ENCODE measurements around the gene DYNC1I1.

DYNC1I1 gene

DNA sequence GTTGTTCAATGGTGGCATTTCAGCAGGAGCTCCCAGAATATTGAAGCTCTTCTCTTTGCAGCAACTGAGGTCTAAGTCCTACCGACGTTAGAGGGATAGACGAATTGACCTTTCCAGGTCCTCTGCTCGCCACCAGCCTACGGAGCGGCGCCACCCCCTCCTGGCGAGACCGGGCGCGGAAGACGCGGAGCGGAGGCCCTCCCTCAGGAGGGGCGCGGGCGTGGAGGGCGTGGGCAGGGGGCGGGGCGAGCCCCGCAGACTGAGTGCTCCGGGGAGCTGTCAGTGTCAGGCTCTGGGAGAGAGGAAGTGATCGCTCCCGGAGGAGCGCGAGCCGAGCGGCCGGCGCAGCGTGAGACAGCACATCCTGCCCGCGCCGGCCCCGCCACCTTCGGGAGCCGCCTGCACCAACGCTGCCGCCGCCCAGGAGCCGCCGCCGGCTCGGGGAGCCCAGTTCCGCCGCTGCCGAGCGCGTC lies at the start of gene DYNC1I1:
DYNC1I1 (plus strand) TSS at position 257 of the 473 bp plus-strand sequence. CDS start 32,176 bp downstream, outside the sequence.
- TF ChIP-seq GATA3 (IDR thresholded peaks at IDR 0.05; ENCODE audit: low read depth, low read length), result no peak

DNA sequence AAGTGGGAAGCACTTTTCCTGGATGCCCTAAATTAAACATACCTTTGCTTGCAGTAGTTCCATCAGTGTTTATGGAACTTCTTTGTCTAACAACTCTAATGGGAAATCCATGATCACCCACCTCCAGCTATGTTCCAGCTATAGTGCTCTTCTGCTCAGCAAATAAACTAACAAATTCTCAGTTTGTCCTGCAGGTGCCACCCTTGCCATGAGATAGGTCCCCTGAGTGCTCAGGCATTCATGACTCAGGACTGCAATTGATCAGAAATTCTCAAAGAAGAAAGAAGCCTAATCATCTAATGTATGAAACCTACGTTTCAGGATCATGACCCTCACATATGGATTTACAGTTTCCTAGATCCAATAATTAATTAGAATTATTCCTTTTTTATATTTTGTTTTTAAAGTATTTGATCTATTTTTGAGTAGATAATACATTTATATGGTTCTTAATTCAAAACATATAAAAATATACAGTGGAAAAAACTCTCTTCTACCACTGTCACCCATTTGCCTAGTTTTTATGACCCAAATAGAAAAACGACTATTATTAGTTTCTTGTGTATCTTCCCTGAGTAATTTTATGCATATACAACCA lies 48.7 kb upstream of the DYNC1I1 start:
- TF ChIP-seq GATA2 (IDR thresholded peaks at IDR 0.05; ENCODE audit: low read depth, low read length) (no peak), GATA3 (IDR thresholded peaks at IDR 0.05; ENCODE audit: low read depth, low read length) (no peak)

DNA sequence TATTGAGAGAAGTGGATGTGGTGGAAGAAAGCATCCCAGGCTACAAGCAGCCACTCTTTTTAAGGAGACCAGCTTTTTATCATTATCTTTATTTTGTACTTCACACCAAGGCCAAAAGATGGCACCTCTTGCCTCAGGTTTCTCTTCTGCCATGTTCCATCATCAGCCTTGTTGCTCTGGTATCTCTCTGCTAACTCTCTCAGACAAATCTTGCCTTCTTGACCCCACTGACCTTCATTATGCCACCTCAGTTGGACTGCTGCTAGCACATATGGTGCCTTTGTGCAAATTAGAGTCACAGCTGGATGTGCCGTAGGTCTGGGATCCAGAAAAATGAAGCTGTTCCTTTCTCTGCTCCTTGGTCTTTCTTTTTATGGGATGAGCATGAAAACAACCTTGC lies 47.1 kb upstream of the DYNC1I1 start:
- TF ChIP-seq GATA3 (IDR thresholded peaks at IDR 0.05; ENCODE audit: low read depth, low read length) (no peak), GATA2 (IDR thresholded peaks at IDR 0.05; ENCODE audit: low read depth, low read length) (no peak)

DNA sequence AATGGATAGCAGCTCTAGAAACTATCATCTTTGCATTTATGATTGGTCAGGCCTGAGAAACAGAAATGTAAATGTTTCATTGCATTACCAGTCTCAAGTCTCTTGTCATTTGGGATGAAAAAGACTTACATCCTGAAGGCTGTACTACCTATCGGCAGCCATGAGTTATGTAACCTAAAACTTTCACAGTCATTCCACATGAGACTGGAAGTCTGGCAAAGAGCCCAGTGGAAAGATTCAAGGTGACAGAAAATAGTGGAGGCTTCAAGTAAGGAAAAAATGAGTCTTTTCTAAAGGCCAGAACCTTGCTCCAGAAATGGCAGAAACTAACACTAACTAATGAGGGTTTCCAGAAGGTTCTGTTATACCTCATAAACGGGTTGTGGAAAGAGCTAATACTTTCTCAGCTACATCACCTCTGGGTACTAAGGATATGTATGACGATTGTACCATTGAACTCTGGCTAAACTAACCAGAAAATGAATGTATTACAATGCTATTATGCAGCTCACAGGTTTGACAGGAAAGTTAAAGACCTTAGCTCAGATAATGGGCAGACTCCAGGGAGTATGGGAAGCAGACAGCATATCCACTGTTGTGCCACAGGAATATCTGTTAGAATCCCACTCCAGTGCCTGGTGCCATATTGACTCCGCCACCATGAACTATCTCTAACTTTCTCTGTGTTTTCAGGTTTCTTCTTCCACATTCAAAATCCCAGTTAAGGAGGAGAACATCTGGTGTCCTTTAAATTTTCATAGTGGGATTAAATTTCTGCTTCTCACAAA lies 41.7 kb upstream of the DYNC1I1 start:
- no peak for TF ChIP-seq GATA2 (IDR thresholded peaks at IDR 0.05; ENCODE audit: low read depth, low read length)
- TF ChIP-seq GATA3 (IDR thresholded peaks at IDR 0.05; ENCODE audit: low read depth, low read length), result no peak

DNA sequence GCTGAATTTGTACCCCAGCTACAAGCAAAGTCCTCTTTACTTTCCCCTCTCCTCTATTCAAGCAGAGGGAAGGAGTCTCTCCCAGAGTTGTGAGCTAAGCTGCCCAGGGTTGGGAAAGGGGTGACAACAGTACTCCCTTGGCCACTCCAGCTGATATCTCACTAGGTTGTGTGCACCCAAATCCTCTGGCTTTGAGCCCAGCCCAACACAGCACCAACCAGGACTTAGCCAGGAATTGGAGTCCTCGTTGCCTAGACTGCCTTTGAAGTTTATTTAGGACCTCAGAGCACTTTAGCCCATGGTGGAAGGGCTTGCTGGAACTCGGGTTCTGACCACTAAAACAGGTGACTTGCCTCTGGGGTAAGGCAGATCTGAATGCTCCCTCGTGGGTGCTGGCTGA lies 35.7 kb upstream of the DYNC1I1 start:
- no peak for TF ChIP-seq GATA2 (IDR thresholded peaks at IDR 0.05; ENCODE audit: low read depth, low read length)
- no peak for TF ChIP-seq GATA3 (IDR thresholded peaks at IDR 0.05; ENCODE audit: low read depth, low read length)

DNA sequence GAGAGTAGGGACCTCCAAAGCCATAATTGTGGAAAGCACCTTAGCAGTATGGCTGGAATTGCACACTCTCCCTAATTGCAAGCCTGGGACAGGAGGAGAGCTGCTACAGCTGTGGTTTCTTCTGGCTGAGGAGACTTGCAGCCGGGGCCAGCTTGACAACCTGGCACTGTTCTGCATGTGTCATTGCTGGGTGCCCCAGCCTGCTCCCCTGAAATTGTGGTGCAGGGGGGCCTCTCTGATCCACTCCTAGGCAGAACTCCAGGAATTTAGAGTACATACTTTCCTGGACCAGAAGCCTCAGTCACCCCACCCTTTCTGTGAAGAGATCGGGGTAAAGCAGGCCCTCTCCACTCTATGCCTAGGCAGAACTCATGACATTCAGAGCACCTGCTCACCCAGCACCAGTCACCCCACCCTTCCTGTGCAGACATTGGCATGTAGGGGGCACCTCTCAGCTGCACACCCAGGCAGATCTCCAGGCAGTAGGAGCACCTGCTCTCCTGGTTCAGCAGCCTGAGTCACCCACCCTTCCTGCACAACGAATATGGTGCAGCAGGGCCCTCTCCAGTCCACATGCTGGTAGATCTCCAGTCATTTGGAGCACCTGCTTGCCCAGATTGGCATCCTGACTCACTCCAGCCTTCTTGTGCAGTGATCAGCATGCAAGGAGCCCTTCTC lies 34.4 kb upstream of the DYNC1I1 start:
- TF ChIP-seq GATA2 (IDR thresholded peaks at IDR 0.05; ENCODE audit: low read depth, low read length), result no peak

DNA sequence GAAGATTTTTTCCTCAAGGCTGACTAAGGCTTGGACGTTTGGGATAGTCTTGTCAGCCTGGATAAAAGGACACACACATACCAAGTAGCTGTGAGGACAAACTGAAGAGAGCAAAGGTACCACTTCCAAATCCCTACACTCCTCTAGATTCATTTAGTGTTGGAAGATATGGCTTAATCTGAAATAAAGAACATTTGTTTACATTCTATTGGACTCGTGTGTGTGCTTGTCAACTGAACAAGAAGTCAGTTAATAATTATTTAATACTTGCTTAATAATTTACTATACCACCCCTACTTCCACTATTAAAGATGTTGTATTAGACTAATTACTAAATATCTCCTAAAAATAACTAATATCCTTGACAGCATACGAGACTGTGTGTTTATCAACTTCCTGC lies 23.3 kb upstream of the DYNC1I1 start:
- TF ChIP-seq GATA2 (IDR thresholded peaks at IDR 0.05; ENCODE audit: low read depth, low read length), result no peak
- no peak for TF ChIP-seq GATA3 (IDR thresholded peaks at IDR 0.05; ENCODE audit: low read depth, low read length)

DNA sequence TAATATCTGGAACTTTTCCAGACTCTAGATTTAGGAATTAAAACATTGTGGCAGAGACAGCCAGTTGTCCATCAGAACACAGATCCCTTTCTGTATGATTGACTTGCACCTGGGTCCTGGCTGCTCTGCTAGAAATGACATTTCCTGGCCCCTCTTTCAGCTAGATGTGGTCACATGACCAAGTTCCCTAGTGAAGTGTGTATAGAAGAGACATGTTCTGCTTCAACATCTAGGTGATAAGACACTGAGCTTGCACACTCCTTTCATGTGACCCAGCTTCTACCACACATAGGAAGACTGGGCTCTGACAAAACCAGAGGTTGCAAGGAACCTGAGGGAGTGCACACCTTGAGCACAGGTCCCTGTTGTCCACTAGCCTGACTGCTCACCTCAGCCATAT lies 22.8 kb upstream of the DYNC1I1 start:
- no peak for TF ChIP-seq GATA3 (IDR thresholded peaks at IDR 0.05; ENCODE audit: low read depth, low read length)
- no peak for TF ChIP-seq GATA2 (IDR thresholded peaks at IDR 0.05; ENCODE audit: low read depth, low read length)

DNA sequence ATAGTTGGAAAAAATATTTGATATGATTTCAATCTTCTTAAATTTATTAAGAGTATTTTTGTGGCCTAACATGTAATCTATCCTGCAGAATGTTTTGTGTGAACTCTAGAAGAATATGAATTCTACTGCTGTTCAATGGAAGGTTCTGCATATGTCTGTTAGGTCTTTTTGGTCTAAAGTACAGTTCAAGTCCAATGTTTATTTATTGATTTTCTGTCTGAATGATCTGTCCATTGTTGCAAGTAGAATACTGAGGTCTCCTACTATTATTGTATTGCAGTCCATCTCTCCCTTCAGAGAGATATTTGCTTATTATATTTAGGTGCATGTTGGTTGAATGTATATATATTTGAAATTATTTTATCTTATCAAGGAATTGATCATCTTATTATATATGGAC lies 18.9 kb upstream of the DYNC1I1 start:
- TF ChIP-seq GATA2 (IDR thresholded peaks at IDR 0.05; ENCODE audit: low read depth, low read length), result no peak

DNA sequence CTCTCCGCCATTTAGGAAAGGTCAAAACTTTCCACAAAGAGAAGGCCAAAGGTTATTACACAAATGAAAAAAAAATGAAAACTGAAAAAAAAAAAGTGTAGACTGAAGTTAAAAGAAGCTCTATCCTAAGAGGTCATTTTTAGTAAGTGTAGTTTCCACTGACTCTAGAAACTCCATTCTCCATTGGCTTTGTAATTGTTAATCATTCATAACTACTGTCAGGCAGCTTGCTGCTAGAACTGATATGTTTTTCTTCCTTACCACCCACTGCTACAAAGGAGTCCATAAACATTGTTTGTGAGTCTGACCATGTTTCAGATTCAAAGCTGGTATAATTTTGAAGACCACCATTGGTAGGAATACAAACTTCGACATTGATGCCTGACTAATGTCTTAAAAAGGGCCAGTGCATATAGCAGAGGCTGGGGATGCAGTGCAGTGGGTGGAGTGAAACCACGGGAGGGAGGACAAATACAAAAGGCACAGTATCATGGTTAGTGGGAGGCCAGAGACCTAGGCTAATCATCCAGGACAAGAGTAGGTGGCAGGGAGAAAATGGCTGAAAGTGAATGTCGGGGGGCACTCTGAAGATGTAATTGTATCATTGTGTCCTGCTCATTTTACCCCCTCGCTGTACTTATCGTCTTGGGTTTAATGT lies 16.9 kb upstream of the DYNC1I1 start:
- no peak for TF ChIP-seq GATA2 (IDR thresholded peaks at IDR 0.05; ENCODE audit: low read depth, low read length)
- TF ChIP-seq GATA3 (IDR thresholded peaks at IDR 0.05; ENCODE audit: low read depth, low read length), result no peak

DNA sequence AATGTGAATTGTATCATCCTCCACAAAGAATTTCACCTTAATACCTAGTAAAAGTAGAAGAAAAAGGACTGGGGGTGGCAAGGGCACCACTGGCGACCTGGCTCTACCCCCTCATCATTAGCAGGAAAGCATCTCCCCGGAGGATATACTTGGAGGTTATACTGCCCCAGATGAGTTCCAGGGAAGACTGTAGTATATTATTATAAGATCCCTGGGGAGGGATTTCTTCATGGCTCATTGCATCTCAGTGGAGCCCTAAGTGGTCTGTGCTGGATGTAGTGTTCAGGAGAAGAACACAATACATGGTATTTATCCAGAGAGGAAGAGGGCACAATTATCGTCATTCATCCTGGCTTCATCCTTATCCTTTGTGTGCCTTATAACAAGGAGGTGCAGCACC lies 14.2 kb upstream of the DYNC1I1 start:
- TF ChIP-seq GATA2 (IDR thresholded peaks at IDR 0.05; ENCODE audit: low read depth, low read length) (no peak), GATA3 (IDR thresholded peaks at IDR 0.05; ENCODE audit: low read depth, low read length) (no peak)

DNA sequence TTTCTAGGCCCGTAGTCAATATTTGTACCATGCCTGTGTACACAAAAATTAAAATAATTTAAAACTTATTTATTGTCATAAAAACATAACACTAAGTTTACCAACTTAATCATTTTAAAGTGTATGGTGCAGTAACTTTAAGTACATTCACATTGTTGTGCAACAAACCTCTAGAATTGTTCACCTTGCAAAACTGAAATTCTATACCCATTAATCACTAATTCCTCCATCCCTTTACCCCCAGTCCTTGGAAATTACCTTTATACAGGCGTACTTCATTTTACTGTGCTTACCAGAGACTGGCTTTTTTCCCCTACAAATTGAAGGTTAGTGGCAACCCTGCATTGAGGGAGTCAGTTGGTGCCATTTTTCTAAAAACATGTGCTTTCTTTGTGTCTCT lies 6.3 kb upstream of the DYNC1I1 start:
- no peak for TF ChIP-seq GATA2 (IDR thresholded peaks at IDR 0.05; ENCODE audit: low read depth, low read length)
- TF ChIP-seq GATA3 (IDR thresholded peaks at IDR 0.05; ENCODE audit: low read depth, low read length), result no peak

DNA sequence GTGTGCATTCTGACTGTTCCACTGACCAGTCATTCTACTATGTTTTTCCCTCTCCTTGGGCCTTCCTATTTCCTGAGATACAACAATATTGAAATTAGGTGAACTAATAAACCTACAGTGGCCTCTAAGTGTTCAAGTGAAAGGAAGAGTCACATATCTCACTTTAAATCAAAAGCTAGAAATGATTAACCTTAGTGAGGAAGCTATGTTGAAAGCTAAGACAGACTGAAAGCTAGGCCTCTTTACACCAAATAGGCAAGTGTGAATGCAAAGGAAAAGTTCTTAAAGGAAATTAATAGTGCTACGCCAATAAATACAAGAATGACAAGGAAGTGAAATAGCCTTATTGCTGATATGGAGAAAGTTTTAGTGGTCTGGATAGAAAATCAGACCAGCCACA lies 5.7 kb upstream of the DYNC1I1 start:
- TF ChIP-seq GATA3 (IDR thresholded peaks at IDR 0.05; ENCODE audit: low read depth, low read length) (no peak), GATA2 (IDR thresholded peaks at IDR 0.05; ENCODE audit: low read depth, low read length) (no peak)

DNA sequence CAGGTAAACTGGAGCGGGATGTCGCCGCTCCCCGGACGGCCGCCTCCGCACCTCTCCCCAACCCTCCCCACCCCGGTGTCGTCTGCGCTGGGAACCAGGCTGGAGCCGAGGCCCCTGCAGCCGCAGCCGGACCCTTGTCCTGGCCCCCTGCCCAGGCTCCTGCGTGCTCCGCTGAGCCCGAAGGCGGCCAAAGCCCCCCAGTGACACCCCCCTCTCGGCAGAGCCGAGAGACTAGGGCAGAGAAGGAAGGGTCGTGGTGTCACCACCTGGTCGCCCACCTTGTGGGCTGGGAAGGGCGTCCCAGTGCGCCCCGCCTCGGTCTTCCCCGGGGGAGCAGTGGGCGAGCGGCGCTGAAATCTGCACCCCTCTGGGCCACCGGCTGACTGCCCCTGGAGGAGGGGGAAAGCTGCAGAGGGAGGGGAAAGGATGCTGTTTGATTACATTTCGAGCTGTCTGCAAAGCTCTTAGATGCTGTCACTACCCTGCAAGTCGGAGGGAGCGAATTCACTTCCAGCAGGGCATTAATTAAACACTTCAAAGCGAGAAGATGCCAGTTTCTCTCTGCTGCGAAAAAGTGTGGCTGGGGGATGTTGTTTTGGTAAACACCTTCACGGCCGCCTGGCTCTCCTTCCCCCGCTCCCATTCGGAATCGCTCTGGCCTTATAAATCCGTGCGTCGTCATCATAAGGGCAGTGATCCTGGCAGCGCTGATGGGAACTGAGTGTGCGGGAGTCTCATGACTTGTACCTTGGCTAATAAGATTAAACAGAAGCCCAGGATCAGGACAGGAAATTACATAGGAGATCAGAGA lies 622 bp downstream of the DYNC1I1 start:
- no peak for TF ChIP-seq GATA2 (IDR thresholded peaks at IDR 0.05; ENCODE audit: low read depth, low read length)
- no peak for TF ChIP-seq GATA3 (IDR thresholded peaks at IDR 0.05; ENCODE audit: low read depth, low read length)
